Activated CD4-positive, alpha-beta memory T cell treated with anti-CD3 and anti-CD28 coated beads for 36 hours (primary cell): ENCODE data around the gene SNX8. TPM values are rescaled to one million over a fixed set of nuclear protein-coding genes. Genes with fewer than 3 reads are reported as not detected.
"Not testable (repeated sequence)": the region's sequence is repeated elsewhere in the genome, so short reads cannot be mapped to it uniquely, and the experiment has no call there.

Source experiments
- CTCF ChIA-PET: fragments of 350-600 bp; sonication (Branson Sonifier 250); formaldehyde crosslinking; loops from one replicate; lab custom pipeline; 2021; ENCODE audit warnings: antibody characterized with exemption, inconsistent platforms; lab: Charles Lee
- POLR2A ChIA-PET: fragments of 350-600 bp; sonication (Branson Sonifier 250); formaldehyde crosslinking; loops from one replicate; lab custom pipeline; 2021; ENCODE audit warnings: antibody characterized with exemption; lab: Charles Lee
- DNase-seq: peaks from one replicate; pipeline ENCODE4 v3.0.0-alpha.2; 2020
- H3K27ac Mint-ChIP-seq: one replicate; pipeline ENCODE4 v1.8.0; 2021; ENCODE audit warnings: mixed read lengths
- H3K27me3 Mint-ChIP-seq: one replicate; pipeline ENCODE4 v1.8.0; 2021; ENCODE audit warnings: mixed read lengths
- H3K36me3 Mint-ChIP-seq: one replicate; pipeline ENCODE4 v1.8.0; 2021; ENCODE audit warnings: mixed read lengths
- H3K4me1 Mint-ChIP-seq: one replicate; pipeline ENCODE4 v1.8.0; 2021; ENCODE audit warnings: low read depth, mixed read lengths
- H3K4me3 Mint-ChIP-seq: one replicate; pipeline ENCODE4 v1.8.0; 2021; ENCODE audit warnings: mild to moderate bottlenecking, mixed read lengths
- H3K9me3 Mint-ChIP-seq: one replicate; pipeline ENCODE4 v1.8.0; 2021; ENCODE audit warnings: mixed read lengths
- intact Hi-C: fragments of 100-400 bp; cut with micrococcal nuclease; formaldehyde crosslinking; loops from one replicate; pipeline ENCODE4 v1.15.1; 2023
- total RNA-seq, 2 experiments: library from RNA; stranded (reverse); gene quantifications; one replicate each; pipeline ENCODE4 v1.2.3, GENCODE V29; 2021

The SNX8 gene
- total RNA-seq, 2 experiments from 2014 or later, result 35.4 to 40.2 TPM

GRCh38 chr7:2353936-2354185 is 39.6 kb upstream of the SNX8 start:
- CTCF ChIA-PET, result interaction anchor here (0.6 to 1.7 kb wide), 6 partner anchors 25 to 399 kb away, joined by 3 to 4 read pairs (median 3); partner anchors contain the start of gene MAD1L1
- Mint-ChIP-seq H3K9me3 (no peaks in the 10 kb centered on the region), H3K36me3 (peaks cover 16% of the 10 kb centered on the region), H3K27ac (peak overlapping the region; percentile 100), H3K4me1 (peaks cover 24% of the 10 kb centered on the region), H3K4me3 (peak overlapping the region; percentile 76), H3K27me3 (no peaks in the 10 kb centered on the region)
- DNase-seq, result peak; percentile 93
- intact Hi-C loops, result loop anchor here (1.0 to 10.0 kb wide), 4 partner anchors 40 to 689 kb away; partner anchors contain the start of genes MRM2, NUDT1 and SNX8
- POLR2A ChIA-PET, result interaction anchor here (1.0 to 1.5 kb wide), 3 partner anchors 40 to 112 kb away, joined by 3 to 4 read pairs (median 3); partner anchors contain the start of genes MRM2, NUDT1 and SNX8

GRCh38 chr7:2353113-2353935 is 39.1 kb upstream of the SNX8 start:
- ChIA-PET POLR2A (interaction anchor here (1.0 to 1.5 kb wide), 3 partner anchors 40 to 112 kb away, joined by 3 to 4 read pairs (median 3); partner anchors contain the start of genes MRM2, NUDT1 and SNX8), CTCF (interaction anchor here (0.6 to 1.7 kb wide), 4 partner anchors 26 to 121 kb away, joined by 3 to 4 read pairs (median 4); partner anchors contain the start of gene MAD1L1)
- no peak for DNase-seq
- Mint-ChIP-seq H3K27me3 (no peaks in the 10 kb centered on the region), H3K27ac (peak overlapping the region; percentile 100), H3K9me3 (no peaks in the 10 kb centered on the region), H3K4me3 (peak overlapping the region; percentile 76), H3K36me3 (peaks cover 16% of the 10 kb centered on the region), H3K4me1 (peaks cover 24% of the 10 kb centered on the region)
- intact Hi-C loops, result loop anchor here (5.0 to 10.0 kb wide), 2 partner anchors 54 to 689 kb away; no protein-coding TSS in a partner anchor

- DNase-seq, result no peak
- no peaks in the 10 kb centered on the region for H3K27me3 Mint-ChIP-seq
- CTCF ChIA-PET, result no interaction called here
- H3K4me1 Mint-ChIP-seq, result peaks cover 8% of the 10 kb centered on the region
- H3K36me3 Mint-ChIP-seq, result peaks cover 1% of the 10 kb centered on the region
- POLR2A ChIA-PET, result no interaction called here
- intact Hi-C loops, result loop anchor here (5.0 to 10.0 kb wide), 2 partner anchors 56 to 686 kb away; no protein-coding TSS in a partner anchor
- H3K4me3 Mint-ChIP-seq, result no peak overlapping the region
- no peak overlapping the region for H3K27ac Mint-ChIP-seq
- H3K9me3 Mint-ChIP-seq, result no peaks in the 10 kb centered on the region
Observed at GRCh38 chr7:2350861-2351260, 36.6 kb upstream of the SNX8 start.

- H3K4me1 Mint-ChIP-seq, result peaks cover 7% of the 10 kb centered on the region
- ChIA-PET POLR2A (no interaction called here), CTCF (no interaction called here)
Observed at GRCh38 chr7:2350055-2350454, 35.8 kb upstream of the SNX8 start.

GRCh38 chr7:2347351-2348063 is 33.3 kb upstream of the SNX8 start:
- H3K4me1 Mint-ChIP-seq, H3K27me3 Mint-ChIP-seq, POLR2A ChIA-PET, H3K9me3 Mint-ChIP-seq, DNase-seq, H3K36me3 Mint-ChIP-seq, H3K4me3 Mint-ChIP-seq, H3K27ac Mint-ChIP-seq: not testable (repeated sequence)
- intact Hi-C loops, result loop anchor here (1.0 to 2.0 kb wide), 2 partner anchors 100 to 769 kb away; no protein-coding TSS in a partner anchor
- CTCF ChIA-PET, result interaction anchor here (0.5 to 2.7 kb wide), 17 partner anchors 11 to 873 kb away, joined by 3 to 19 read pairs (median 3); partner anchors contain the start of genes MRM2 and NUDT1

More at GRCh38 chr7:2350055-2350454, 35.8 kb upstream of the SNX8 start:
- no peak overlapping the region for H3K27ac Mint-ChIP-seq
- H3K27me3 Mint-ChIP-seq, result no peaks in the 10 kb centered on the region
- no peak overlapping the region for H3K4me3 Mint-ChIP-seq
- H3K36me3 Mint-ChIP-seq, result no peaks in the 10 kb centered on the region
- no peak for DNase-seq
- no peaks in the 10 kb centered on the region for H3K9me3 Mint-ChIP-seq
- intact Hi-C loops, result loop anchor here (5.0 to 10.0 kb wide), 2 partner anchors 57 to 685 kb away; no protein-coding TSS in a partner anchor

GRCh38 chr7:2336626-2337299 is 22.5 kb upstream of the SNX8 start:
- H3K36me3 Mint-ChIP-seq, result no peaks in the 10 kb centered on the region
- ChIA-PET POLR2A (no interaction called here), CTCF (interaction anchor here (0.5 to 0.6 kb wide), 2 partner anchors 232 to 744 kb away, joined by 3 read pairs; no protein-coding TSS in a partner anchor)
- H3K4me3 Mint-ChIP-seq, result no peak overlapping the region
- no peak for DNase-seq
- H3K9me3 Mint-ChIP-seq, result no peaks in the 10 kb centered on the region
- H3K4me1 Mint-ChIP-seq, result no peaks in the 10 kb centered on the region
- H3K27me3 Mint-ChIP-seq, result no peaks in the 10 kb centered on the region
- intact Hi-C loops, result no loop called here
- H3K27ac Mint-ChIP-seq, result no peak overlapping the region

- POLR2A ChIA-PET, result not testable (repeated sequence)
Observed at GRCh38 chr7:2332606-2333231, 18.5 kb upstream of the SNX8 start.

GRCh38 chr7:2331707-2332106 is 17.5 kb upstream of the SNX8 start:
- no peak overlapping the region for H3K4me3 Mint-ChIP-seq
- intact Hi-C loops, result no loop called here
- DNase-seq, result no peak
- H3K36me3 Mint-ChIP-seq, result no peaks in the 10 kb centered on the region
- H3K4me1 Mint-ChIP-seq, result no peaks in the 10 kb centered on the region
- no peak overlapping the region for H3K27ac Mint-ChIP-seq
- H3K9me3 Mint-ChIP-seq, result no peaks in the 10 kb centered on the region
- CTCF ChIA-PET, result interaction anchor here (1.5 kb wide), 1 partner anchor 16 kb away, joined by 3 read pairs; no protein-coding TSS in a partner anchor
- no peaks in the 10 kb centered on the region for H3K27me3 Mint-ChIP-seq
- POLR2A ChIA-PET, result interaction anchor here (0.6 kb wide), 1 partner anchor 34 kb away, joined by 3 read pairs; no protein-coding TSS in a partner anchor

More at GRCh38 chr7:2332606-2333231, 18.5 kb upstream of the SNX8 start:
- CTCF ChIA-PET, result interaction anchor here (1.5 kb wide), 1 partner anchor 15 kb away, joined by 3 read pairs; no protein-coding TSS in a partner anchor
- intact Hi-C loops, H3K9me3 Mint-ChIP-seq, DNase-seq, H3K27ac Mint-ChIP-seq, H3K27me3 Mint-ChIP-seq, H3K4me1 Mint-ChIP-seq, H3K36me3 Mint-ChIP-seq, H3K4me3 Mint-ChIP-seq: not testable (repeated sequence)

- Mint-ChIP-seq H3K27ac (no peak overlapping the region), H3K9me3 (no peaks in the 10 kb centered on the region), H3K36me3 (no peaks in the 10 kb centered on the region), H3K4me3 (no peak overlapping the region), H3K4me1 (no peaks in the 10 kb centered on the region), H3K27me3 (no peaks in the 10 kb centered on the region)
- DNase-seq, result no peak
- intact Hi-C loops, result no loop called here
- ChIA-PET CTCF (interaction anchor here (0.6 kb wide), 1 partner anchor 104 kb away, joined by 3 read pairs; no protein-coding TSS in a partner anchor), POLR2A (no interaction called here)
Observed at GRCh38 chr7:2330493-2330892, 16.3 kb upstream of the SNX8 start.

GRCh38 chr7:2326951-2327350 is 12.7 kb upstream of the SNX8 start:
- no peak overlapping the region for H3K27ac Mint-ChIP-seq
- no peak overlapping the region for H3K4me3 Mint-ChIP-seq

GRCh38 chr7:2325162-2325561 is 10.9 kb upstream of the SNX8 start:
- no peaks in the 10 kb centered on the region for H3K36me3 Mint-ChIP-seq
- H3K9me3 Mint-ChIP-seq, result no peaks in the 10 kb centered on the region
- H3K27me3 Mint-ChIP-seq, result no peaks in the 10 kb centered on the region
- no peak overlapping the region for H3K27ac Mint-ChIP-seq
- no peak overlapping the region for H3K4me3 Mint-ChIP-seq
- no peak for DNase-seq
- H3K4me1 Mint-ChIP-seq, result no peaks in the 10 kb centered on the region
- ChIA-PET CTCF (interaction anchor here (0.6 to 0.7 kb wide), 2 partner anchors 22 to 105 kb away, joined by 3 to 4 read pairs; no protein-coding TSS in a partner anchor), POLR2A (no interaction called here)
- intact Hi-C loops, result no loop called here

More at GRCh38 chr7:2326951-2327350, 12.7 kb upstream of the SNX8 start:
- DNase-seq, result no peak
- POLR2A ChIA-PET, result no interaction called here
- CTCF ChIA-PET, result no interaction called here
- no peaks in the 10 kb centered on the region for H3K9me3 Mint-ChIP-seq
- H3K36me3 Mint-ChIP-seq, result no peaks in the 10 kb centered on the region
- no peaks in the 10 kb centered on the region for H3K4me1 Mint-ChIP-seq
- H3K27me3 Mint-ChIP-seq, result no peaks in the 10 kb centered on the region
- intact Hi-C loops, result no loop called here
